ENCODE measurements around the gene GCSAM. TPM values are rescaled to one million over a fixed set of nuclear protein-coding genes. Genes with fewer than 3 reads are reported as not detected.

GCSAM gene
- total RNA-seq, 1 experiment from 2014 or later = not detected

GRCh38 chr3:112129925-112130637, 3.0 kb downstream of the GCSAM start:
- intact Hi-C loops (cut with micrococcal nuclease; ENCODE audit: unreplicated experiment) = loop anchor here (10.0 kb wide), 1 partner anchor 185 kb away; no protein-coding TSS in a partner anchor
- TF ChIP-seq CTCF (conservative IDR thresholded peaks at IDR 0.05; ENCODE audit: low read depth, low read length) = no peak
- Histone ChIP-seq H3K27me3 (replicated peaks; ENCODE audit: insufficient read depth, low read depth, low read length, poor library complexity) (no peaks in the 10 kb centered on the region), H3K36me3 (ENCODE audit: insufficient read depth, low read length, poor library complexity, severe bottlenecking) (no peaks in the 10 kb centered on the region), H3K27ac (ENCODE audit: low read depth, low read length, poor library complexity, severe bottlenecking) (no peak overlapping the region), H3K9me3 (ENCODE audit: low read depth, low read length, poor library complexity, severe bottlenecking) (no peaks in the 10 kb centered on the region), H3K4me3 (ENCODE audit: low read depth, low read length, poor library complexity, severe bottlenecking) (no peak overlapping the region), H3K4me1 (ENCODE audit: insufficient read depth, low read length, poor library complexity, severe bottlenecking) (no peaks in the 10 kb centered on the region)
- ChIA-PET POLR2A (ENCODE audit: low non-redundant PET) (no interaction called here), CTCF (no interaction called here)
- no TSS peak for BruUV-seq (replicated peaks)
- no peak for DNase-seq (ENCODE audit: low spot score)

- intact Hi-C loops (cut with micrococcal nuclease; ENCODE audit: unreplicated experiment) = no loop called here
- no peak overlapping the region for H3K27ac ChIP-seq (ENCODE audit: low read depth, low read length, poor library complexity, severe bottlenecking)
These were observed 4.0 kb downstream of the GCSAM start for GRCh38 chr3:112128843-112129727.

More at GRCh38 chr3:112128843-112129727, 4.0 kb downstream of the GCSAM start:
- ChIA-PET POLR2A (ENCODE audit: low non-redundant PET) (no interaction called here), CTCF (no interaction called here)
- Histone ChIP-seq H3K36me3 (ENCODE audit: insufficient read depth, low read length, poor library complexity, severe bottlenecking) (no peaks in the 10 kb centered on the region), H3K27me3 (replicated peaks; ENCODE audit: insufficient read depth, low read depth, low read length, poor library complexity) (no peaks in the 10 kb centered on the region), H3K4me1 (ENCODE audit: insufficient read depth, low read length, poor library complexity, severe bottlenecking) (no peaks in the 10 kb centered on the region), H3K4me3 (ENCODE audit: low read depth, low read length, poor library complexity, severe bottlenecking) (no peak overlapping the region), H3K9me3 (ENCODE audit: low read depth, low read length, poor library complexity, severe bottlenecking) (no peaks in the 10 kb centered on the region)
- BruUV-seq (replicated peaks) = no TSS peak
- TF ChIP-seq EZH2 (IDR thresholded peaks at IDR 0.05; ENCODE audit: borderline replicate concordance, low read depth, low read length, poor library complexity, severe bottlenecking) (no peak), CTCF (conservative IDR thresholded peaks at IDR 0.05; ENCODE audit: low read depth, low read length) (no peak)
- DNase-seq (ENCODE audit: low spot score) = no peak
